ENCODE data around the gene TRIP4. TPM values are rescaled to one million over a fixed set of nuclear protein-coding genes. Genes with fewer than 3 reads are reported as not detected.

TRIP4 gene
- total RNA-seq, 1 experiment from 2014 or later: 21.7 TPM

DNA sequence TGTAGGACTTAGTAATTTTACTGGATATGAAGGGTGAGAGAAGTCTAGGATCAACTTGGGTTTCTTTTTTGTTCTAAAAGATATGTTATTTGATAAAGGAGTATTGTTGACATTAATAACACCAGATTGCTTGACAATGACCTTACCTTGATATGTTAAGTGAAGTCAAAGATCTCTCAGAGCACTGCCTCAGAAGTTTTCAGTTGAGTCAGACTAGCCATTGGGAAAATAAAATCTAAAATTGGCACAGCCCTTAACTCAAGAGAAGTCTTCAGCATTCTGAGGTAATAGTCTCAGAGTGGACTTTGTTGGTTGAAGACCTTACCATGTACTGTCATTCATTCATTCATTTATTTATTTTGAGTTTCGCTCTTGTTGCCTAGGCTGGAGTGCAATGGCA is 50.3 kb downstream of the TRIP4 start:
- H3K23me2 ChIP-seq (ENCODE audit: insufficient read length, low read depth, low read length, poor library complexity, severe bottlenecking): no peaks in the 10 kb centered on the region
- no peak overlapping the region for H2AK5ac ChIP-seq (ENCODE audit: insufficient read length, low read length)
- H3K27ac Mint-ChIP-seq: no peak overlapping the region
- H3K27ac ChIP-seq (ENCODE audit: insufficient read length, low read depth, low read length): no peak overlapping the region
- no peaks in the 10 kb centered on the region for H3K4me1 ChIP-seq (ENCODE audit: insufficient read depth, low read length)
- H2BK12ac ChIP-seq (ENCODE audit: insufficient read length, low read depth, low read length): no peak overlapping the region
- no peaks in the 10 kb centered on the region for H3K79me1 ChIP-seq (ENCODE audit: insufficient read depth, low read depth, low read length, poor library complexity, severe bottlenecking)
- H3T11ph ChIP-seq (ENCODE audit: low read length): no peak overlapping the region
- H4K8ac ChIP-seq (replicated peaks; ENCODE audit: insufficient read length, low read depth, low read length): no peak overlapping the region
- no peak overlapping the region for H3K23ac ChIP-seq (ENCODE audit: insufficient read length, low read depth, low read length)
- H4K20me1 ChIP-seq (ENCODE audit: control insufficient read depth, insufficient read depth, insufficient read length): no peaks in the 10 kb centered on the region
- H2AFZ ChIP-seq (ENCODE audit: low read length): no peak overlapping the region
- no peak overlapping the region for H3K4ac ChIP-seq (ENCODE audit: low read depth, low read length)
- no peak overlapping the region for H4K91ac ChIP-seq (ENCODE audit: insufficient read length, low read depth, low read length)
- no peak overlapping the region for H3K56ac ChIP-seq (ENCODE audit: insufficient read length, low read depth, low read length)
- H3K36me3 Mint-ChIP-seq (ENCODE audit: insufficient read depth in 1 of 3, low read depth in 3 of 3): no peaks in the 10 kb centered on the region; a peak in 3 of 7 replicates
- no peaks in the 10 kb centered on the region for H3K4me1 Mint-ChIP-seq
- H3K14ac ChIP-seq (ENCODE audit: insufficient read depth, low read length): no peak overlapping the region
- H2BK20ac ChIP-seq (ENCODE audit: low read depth, low read length, poor library complexity, severe bottlenecking): no peak overlapping the region
- WGBS (ENCODE audit: extremely low coverage, insufficient read length, low lambda C conversion rate): no CpG with 5 or more reads among the region's 1 CpG
- no peak overlapping the region for H2BK5ac ChIP-seq (ENCODE audit: insufficient read length, low read length)
- no peak overlapping the region for H3K18ac ChIP-seq (ENCODE audit: insufficient read length, low read depth, low read length)
- no peak overlapping the region for H3K9ac ChIP-seq (ENCODE audit: extremely low read depth, insufficient read length, low read length)
- H3K4me2 ChIP-seq (ENCODE audit: insufficient read depth, insufficient read length, low read length): no peak overlapping the region
- no peak overlapping the region for H3K4me3 Mint-ChIP-seq
- no peaks in the 10 kb centered on the region for H3K27me3 Mint-ChIP-seq (ENCODE audit: low read depth)
- no peaks in the 10 kb centered on the region for H3K9me3 ChIP-seq (ENCODE audit: control insufficient read depth, low read depth, low read length)
- no peak overlapping the region for H4K5ac ChIP-seq (ENCODE audit: insufficient read length, low read depth, low read length)
- H2BK15ac ChIP-seq (ENCODE audit: low read depth, low read length): no peak overlapping the region
- TF ChIP-seq, protein P1, sequence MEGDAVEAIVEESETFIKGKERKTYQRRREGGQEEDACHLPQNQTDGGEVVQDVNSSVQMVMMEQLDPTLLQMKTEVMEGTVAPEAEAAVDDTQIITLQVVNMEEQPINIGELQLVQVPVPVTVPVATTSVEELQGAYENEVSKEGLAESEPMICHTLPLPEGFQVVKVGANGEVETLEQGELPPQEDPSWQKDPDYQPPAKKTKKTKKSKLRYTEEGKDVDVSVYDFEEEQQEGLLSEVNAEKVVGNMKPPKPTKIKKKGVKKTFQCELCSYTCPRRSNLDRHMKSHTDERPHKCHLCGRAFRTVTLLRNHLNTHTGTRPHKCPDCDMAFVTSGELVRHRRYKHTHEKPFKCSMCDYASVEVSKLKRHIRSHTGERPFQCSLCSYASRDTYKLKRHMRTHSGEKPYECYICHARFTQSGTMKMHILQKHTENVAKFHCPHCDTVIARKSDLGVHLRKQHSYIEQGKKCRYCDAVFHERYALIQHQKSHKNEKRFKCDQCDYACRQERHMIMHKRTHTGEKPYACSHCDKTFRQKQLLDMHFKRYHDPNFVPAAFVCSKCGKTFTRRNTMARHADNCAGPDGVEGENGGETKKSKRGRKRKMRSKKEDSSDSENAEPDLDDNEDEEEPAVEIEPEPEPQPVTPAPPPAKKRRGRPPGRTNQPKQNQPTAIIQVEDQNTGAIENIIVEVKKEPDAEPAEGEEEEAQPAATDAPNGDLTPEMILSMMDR (conservative IDR thresholded peaks at IDR 0.05): no peak
- no peak overlapping the region for H2BK120ac ChIP-seq (ENCODE audit: low read depth, low read length, poor library complexity, severe bottlenecking)
- H3K79me2 ChIP-seq (ENCODE audit: insufficient read depth, low read length): no peaks in the 10 kb centered on the region
- no peak for DNase-seq
- no peaks in the 10 kb centered on the region for H3K9me3 Mint-ChIP-seq
- no peaks in the 10 kb centered on the region for H3K27me3 ChIP-seq (ENCODE audit: insufficient read depth, low read length)
